GM23338 (cell line): ENCODE data around the gene RUSC2.

Experiments used
- EZH2 ChIP-seq: fragments of 200-600 bp; sonication (generic); IDR thresholded peaks from one replicate; pipeline ENCODE4 v1.8.0; 2017; ENCODE audit warnings: antibody characterized with exemption, mild to moderate bottlenecking, low read depth; ENCODE audit not compliant: unreplicated experiment
- EZH2phosphoT487 ChIP-seq: fragments of 200-600 bp; sonication (generic); IDR thresholded peaks from one replicate; pipeline ENCODE4 v1.8.1; 2018; ENCODE audit warnings: antibody characterized with exemption; ENCODE audit not compliant: unreplicated experiment
- POLR2AphosphoS5 ChIP-seq: IDR thresholded peaks from 2 replicates; pipeline ENCODE4 v1.6.1; 2016; ENCODE audit warnings: antibody characterized with exemption, low read depth
- REST ChIP-seq: IDR thresholded peaks from one replicate; pipeline ENCODE4 v1.6.1; 2018; ENCODE audit warnings: antibody characterized with exemption; ENCODE audit not compliant: unreplicated experiment
- TF ChIP-seq, protein P1 (sequence below), 2 experiments: fragments of 200-600 bp in 1 of 2; sonication (generic) in 1 of 2; conservative IDR thresholded peaks; 2 replicates each; pipeline versions ENCODE4 v1.5.1 to v1.6.1; 2016 to 2017; ENCODE audit warnings: antibody characterized with exemption in 2 of 2, low read depth in 2 of 2, mild to moderate bottlenecking in 2 of 2, moderate library complexity in 1 of 2

GRCh38 chr9:35478871-35479270 lies 11.0 kb upstream of the RUSC2 start:
- TF ChIP-seq EZH2 (no peak), POLR2AphosphoS5 (no peak), REST (no peak), EZH2phosphoT487 (no peak)
- TF ChIP-seq, protein P1, sequence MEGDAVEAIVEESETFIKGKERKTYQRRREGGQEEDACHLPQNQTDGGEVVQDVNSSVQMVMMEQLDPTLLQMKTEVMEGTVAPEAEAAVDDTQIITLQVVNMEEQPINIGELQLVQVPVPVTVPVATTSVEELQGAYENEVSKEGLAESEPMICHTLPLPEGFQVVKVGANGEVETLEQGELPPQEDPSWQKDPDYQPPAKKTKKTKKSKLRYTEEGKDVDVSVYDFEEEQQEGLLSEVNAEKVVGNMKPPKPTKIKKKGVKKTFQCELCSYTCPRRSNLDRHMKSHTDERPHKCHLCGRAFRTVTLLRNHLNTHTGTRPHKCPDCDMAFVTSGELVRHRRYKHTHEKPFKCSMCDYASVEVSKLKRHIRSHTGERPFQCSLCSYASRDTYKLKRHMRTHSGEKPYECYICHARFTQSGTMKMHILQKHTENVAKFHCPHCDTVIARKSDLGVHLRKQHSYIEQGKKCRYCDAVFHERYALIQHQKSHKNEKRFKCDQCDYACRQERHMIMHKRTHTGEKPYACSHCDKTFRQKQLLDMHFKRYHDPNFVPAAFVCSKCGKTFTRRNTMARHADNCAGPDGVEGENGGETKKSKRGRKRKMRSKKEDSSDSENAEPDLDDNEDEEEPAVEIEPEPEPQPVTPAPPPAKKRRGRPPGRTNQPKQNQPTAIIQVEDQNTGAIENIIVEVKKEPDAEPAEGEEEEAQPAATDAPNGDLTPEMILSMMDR (conservative IDR thresholded peaks at IDR 0.05; ENCODE audit: low read depth in 2 of 2) = no peak
